HepG2 (cell line): ENCODE data around the gene PRSS36. TPM values are rescaled to one million over a fixed set of nuclear protein-coding genes. Genes with fewer than 3 reads are reported as not detected.

Source experiments
- FLYWCH1 ChIP-seq: sonication (generic); formaldehyde crosslinking; IDR thresholded peaks from 2 replicates; pipeline ENCODE4 v1.8.1; 2023; ENCODE audit warnings: mild to moderate bottlenecking, missing genetic modification reagents
- MAX ChIP-seq: IDR thresholded peaks from 2 replicates; pipeline ENCODE4 v1.6.1; 2012; ENCODE audit warnings: inconsistent platforms
- NR3C1 ChIP-seq: sonication (generic); formaldehyde crosslinking; IDR thresholded peaks from 2 replicates; pipeline ENCODE4 v1.4.0; 2020; ENCODE audit warnings: missing genetic modification reagents
- SSRP1 ChIP-seq: IDR thresholded peaks from 2 replicates; pipeline ENCODE4 v1.6.1; 2016; ENCODE audit warnings: control low read depth
- WIZ ChIP-seq: sonication (generic); formaldehyde crosslinking; IDR thresholded peaks from 2 replicates; pipeline ENCODE4 v1.5.1; 2020; ENCODE audit warnings: mild to moderate bottlenecking, missing genetic modification reagents
- YEATS4 ChIP-seq: sonication (generic); formaldehyde crosslinking; IDR thresholded peaks from 2 replicates; pipeline ENCODE4 v1.4.0; 2020; ENCODE audit warnings: missing genetic modification reagents, borderline replicate concordance
- ZFP90 ChIP-seq: sonication (generic); formaldehyde crosslinking; IDR thresholded peaks from 2 replicates; pipeline ENCODE4 v1.8.0; 2022; ENCODE audit warnings: missing genetic modification reagents, mild to moderate bottlenecking, inconsistent platforms, borderline replicate concordance
- ZNF317 ChIP-seq: sonication (generic); formaldehyde crosslinking; IDR thresholded peaks from 2 replicates; pipeline ENCODE4 v1.5.0; 2020; ENCODE audit warnings: mild to moderate bottlenecking, missing genetic modification reagents
- ZNF547 ChIP-seq: sonication (generic); formaldehyde crosslinking; IDR thresholded peaks from 2 replicates; pipeline ENCODE4 v1.5.1; 2020; ENCODE audit warnings: mild to moderate bottlenecking, missing genetic modification reagents
- ZNF552 ChIP-seq: sonication (generic); formaldehyde crosslinking; IDR thresholded peaks from 2 replicates; pipeline ENCODE4 v1.9.0; 2022; ENCODE audit warnings: missing genetic modification reagents, mild to moderate bottlenecking, borderline replicate concordance
- ZNF562 ChIP-seq: sonication (generic); formaldehyde crosslinking; IDR thresholded peaks from 2 replicates; pipeline ENCODE4 v1.8.0; 2022; ENCODE audit warnings: missing genetic modification reagents, borderline replicate concordance
- ZNF569 ChIP-seq: sonication (generic); formaldehyde crosslinking; IDR thresholded peaks from 2 replicates; pipeline ENCODE4 v1.5.0; 2020; ENCODE audit warnings: mild to moderate bottlenecking, missing genetic modification reagents, moderate library complexity, borderline replicate concordance
- ZNF788 ChIP-seq: sonication (generic); formaldehyde crosslinking; IDR thresholded peaks from 2 replicates; pipeline ENCODE4 v1.5.0; 2020; ENCODE audit warnings: mild to moderate bottlenecking, missing genetic modification reagents, borderline replicate concordance
- ZNF790 ChIP-seq: sonication (generic); formaldehyde crosslinking; IDR thresholded peaks from 2 replicates; pipeline ENCODE4 v1.8.0; 2022; ENCODE audit warnings: missing genetic modification reagents, mild to moderate bottlenecking, borderline replicate concordance
- polyA plus RNA-seq, 8 experiments: library from polyadenylated mRNA; depleted of rRNA in 3 of 8; stranded (reverse) in 7 of 8; unstranded in 1 of 8; fragments of >200 nt; fragmentation: Illumina TruSeq in 4 of 8; extraction: Trizol in 4 of 8; gene quantifications; 2 replicates each; pipeline versions ENCODE4 v1.2.1 to v1.2.3, GENCODE V29; 2011 to 2016; ENCODE audit warnings: low read depth in 4 of 8, missing spikeins in 1 of 8, mixed read lengths in 1 of 8; ENCODE audit not compliant: insufficient read depth in 1 of 8
- total RNA-seq, 5 experiments: library from RNA; depleted of rRNA; stranded (reverse); fragments of >200 nt; fragmentation: Illumina TruSeq; extraction: Trizol; gene quantifications; 2 replicates each; pipeline ENCODE4 v1.2.3, GENCODE V29; 2016; ENCODE audit warnings: low read depth in 1 of 5
- TF ChIP-seq, protein P1 (sequence below): IDR thresholded peaks from 2 replicates; pipeline ENCODE4 v1.6.1; 2012; ENCODE audit warnings: low read length, improper control_type of control experiment
- TF ChIP-seq, protein P2 (sequence below): sonication (generic); formaldehyde crosslinking; IDR thresholded peaks from 2 replicates; pipeline ENCODE4 v1.5.1; 2020; ENCODE audit warnings: mild to moderate bottlenecking, missing genetic modification reagents, borderline replicate concordance
- TF ChIP-seq, protein P3 (sequence below): sonication (generic); formaldehyde crosslinking; IDR thresholded peaks from one replicate; pipeline ENCODE4 v1.5.1; 2020; ENCODE audit warnings: mild to moderate bottlenecking, missing genetic modification reagents; ENCODE audit errors: not compliant biosample characterization

Gene PRSS36
- total and polyA plus RNA-seq, 2 of the 13 experiments (the other 11 are each of a cell fraction or from before 2014, with no cell fraction given) = 1.5 to 2.1 TPM

DNA sequence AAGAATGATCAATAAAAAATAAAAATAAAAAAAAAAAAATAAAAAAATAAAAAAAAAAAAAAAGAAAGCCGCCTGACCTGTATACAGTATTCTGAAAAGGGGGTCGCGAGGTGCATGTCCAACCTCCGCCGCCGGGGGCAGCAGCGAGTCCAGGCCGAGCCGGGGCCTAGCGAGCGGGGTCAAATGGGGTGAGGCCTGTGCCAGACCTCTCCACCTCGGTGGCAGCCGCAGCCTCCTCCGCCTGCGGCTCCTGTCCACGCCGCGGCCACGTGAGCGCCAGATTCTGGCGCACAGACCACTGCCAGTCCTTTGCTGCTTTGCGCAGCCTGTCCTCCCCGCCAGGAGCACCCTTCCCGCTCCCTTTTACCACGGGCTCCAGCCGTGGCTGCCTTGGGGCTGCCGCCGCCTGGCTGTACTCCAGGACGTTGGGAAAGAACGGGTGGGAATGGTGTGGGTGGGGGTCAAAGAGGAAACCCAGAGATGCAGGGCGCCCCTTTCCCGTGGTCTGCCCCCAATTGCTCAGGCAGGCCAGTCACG lies 44.1 kb downstream of the PRSS36 start (continued):
- TF ChIP-seq ZNF552 (CRISPR knock-in tag) (peak; percentile 95), ZNF547 (peak; percentile 95), ZNF788 (peak; percentile 98), ZNF317 (CRISPR knock-in tag) (peak; percentile 92), ZFP90 (CRISPR knock-in tag) (peak; percentile 89), MAX (peak; percentile 99), YEATS4 (CRISPR knock-in tag) (peak; percentile 96), NR3C1 (no peak), WIZ (CRISPR knock-in tag) (peak; percentile 84), FLYWCH1 (CRISPR knock-in tag) (no peak), ZNF562 (CRISPR knock-in tag) (no peak), ZNF569 (CRISPR knock-in tag) (no peak), ZNF790 (CRISPR knock-in tag) (peak; percentile 95), SSRP1 (CRISPR knock-in tag) (peak; percentile 50; the same call in 1 of the 2 replicates)
- TF ChIP-seq, protein P1, sequence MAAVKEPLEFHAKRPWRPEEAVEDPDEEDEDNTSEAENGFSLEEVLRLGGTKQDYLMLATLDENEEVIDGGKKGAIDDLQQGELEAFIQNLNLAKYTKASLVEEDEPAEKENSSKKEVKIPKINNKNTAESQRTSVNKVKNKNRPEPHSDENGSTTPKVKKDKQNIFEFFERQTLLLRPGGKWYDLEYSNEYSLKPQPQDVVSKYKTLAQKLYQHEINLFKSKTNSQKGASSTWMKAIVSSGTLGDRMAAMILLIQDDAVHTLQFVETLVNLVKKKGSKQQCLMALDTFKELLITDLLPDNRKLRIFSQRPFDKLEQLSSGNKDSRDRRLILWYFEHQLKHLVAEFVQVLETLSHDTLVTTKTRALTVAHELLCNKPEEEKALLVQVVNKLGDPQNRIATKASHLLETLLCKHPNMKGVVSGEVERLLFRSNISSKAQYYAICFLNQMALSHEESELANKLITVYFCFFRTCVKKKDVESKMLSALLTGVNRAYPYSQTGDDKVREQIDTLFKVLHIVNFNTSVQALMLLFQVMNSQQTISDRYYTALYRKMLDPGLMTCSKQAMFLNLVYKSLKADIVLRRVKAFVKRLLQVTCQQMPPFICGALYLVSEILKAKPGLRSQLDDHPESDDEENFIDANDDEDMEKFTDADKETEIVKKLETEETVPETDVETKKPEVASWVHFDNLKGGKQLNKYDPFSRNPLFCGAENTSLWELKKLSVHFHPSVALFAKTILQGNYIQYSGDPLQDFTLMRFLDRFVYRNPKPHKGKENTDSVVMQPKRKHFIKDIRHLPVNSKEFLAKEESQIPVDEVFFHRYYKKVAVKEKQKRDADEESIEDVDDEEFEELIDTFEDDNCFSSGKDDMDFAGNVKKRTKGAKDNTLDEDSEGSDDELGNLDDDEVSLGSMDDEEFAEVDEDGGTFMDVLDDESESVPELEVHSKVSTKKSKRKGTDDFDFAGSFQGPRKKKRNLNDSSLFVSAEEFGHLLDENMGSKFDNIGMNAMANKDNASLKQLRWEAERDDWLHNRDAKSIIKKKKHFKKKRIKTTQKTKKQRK = no peak
- TF ChIP-seq, protein P2, sequence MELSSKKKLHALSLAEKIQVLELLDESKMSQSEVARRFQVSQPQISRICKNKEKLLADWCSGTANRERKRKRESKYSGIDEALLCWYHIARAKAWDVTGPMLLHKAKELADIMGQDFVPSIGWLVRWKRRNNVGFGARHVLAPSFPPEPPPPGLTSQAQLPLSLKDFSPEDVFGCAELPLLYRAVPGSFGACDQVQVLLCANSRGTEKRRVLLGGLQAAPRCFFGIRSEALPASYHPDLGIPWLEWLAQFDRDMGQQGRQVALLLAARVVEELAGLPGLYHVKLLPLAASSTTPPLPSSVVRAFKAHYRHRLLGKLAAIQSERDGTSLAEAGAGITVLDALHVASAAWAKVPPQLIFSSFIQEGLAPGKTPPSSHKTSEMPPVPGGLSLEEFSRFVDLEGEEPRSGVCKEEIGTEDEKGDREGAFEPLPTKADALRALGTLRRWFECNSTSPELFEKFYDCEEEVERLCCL = peak; percentile 78; the same call in 1 of the 2 replicates
- TF ChIP-seq, protein P3, sequence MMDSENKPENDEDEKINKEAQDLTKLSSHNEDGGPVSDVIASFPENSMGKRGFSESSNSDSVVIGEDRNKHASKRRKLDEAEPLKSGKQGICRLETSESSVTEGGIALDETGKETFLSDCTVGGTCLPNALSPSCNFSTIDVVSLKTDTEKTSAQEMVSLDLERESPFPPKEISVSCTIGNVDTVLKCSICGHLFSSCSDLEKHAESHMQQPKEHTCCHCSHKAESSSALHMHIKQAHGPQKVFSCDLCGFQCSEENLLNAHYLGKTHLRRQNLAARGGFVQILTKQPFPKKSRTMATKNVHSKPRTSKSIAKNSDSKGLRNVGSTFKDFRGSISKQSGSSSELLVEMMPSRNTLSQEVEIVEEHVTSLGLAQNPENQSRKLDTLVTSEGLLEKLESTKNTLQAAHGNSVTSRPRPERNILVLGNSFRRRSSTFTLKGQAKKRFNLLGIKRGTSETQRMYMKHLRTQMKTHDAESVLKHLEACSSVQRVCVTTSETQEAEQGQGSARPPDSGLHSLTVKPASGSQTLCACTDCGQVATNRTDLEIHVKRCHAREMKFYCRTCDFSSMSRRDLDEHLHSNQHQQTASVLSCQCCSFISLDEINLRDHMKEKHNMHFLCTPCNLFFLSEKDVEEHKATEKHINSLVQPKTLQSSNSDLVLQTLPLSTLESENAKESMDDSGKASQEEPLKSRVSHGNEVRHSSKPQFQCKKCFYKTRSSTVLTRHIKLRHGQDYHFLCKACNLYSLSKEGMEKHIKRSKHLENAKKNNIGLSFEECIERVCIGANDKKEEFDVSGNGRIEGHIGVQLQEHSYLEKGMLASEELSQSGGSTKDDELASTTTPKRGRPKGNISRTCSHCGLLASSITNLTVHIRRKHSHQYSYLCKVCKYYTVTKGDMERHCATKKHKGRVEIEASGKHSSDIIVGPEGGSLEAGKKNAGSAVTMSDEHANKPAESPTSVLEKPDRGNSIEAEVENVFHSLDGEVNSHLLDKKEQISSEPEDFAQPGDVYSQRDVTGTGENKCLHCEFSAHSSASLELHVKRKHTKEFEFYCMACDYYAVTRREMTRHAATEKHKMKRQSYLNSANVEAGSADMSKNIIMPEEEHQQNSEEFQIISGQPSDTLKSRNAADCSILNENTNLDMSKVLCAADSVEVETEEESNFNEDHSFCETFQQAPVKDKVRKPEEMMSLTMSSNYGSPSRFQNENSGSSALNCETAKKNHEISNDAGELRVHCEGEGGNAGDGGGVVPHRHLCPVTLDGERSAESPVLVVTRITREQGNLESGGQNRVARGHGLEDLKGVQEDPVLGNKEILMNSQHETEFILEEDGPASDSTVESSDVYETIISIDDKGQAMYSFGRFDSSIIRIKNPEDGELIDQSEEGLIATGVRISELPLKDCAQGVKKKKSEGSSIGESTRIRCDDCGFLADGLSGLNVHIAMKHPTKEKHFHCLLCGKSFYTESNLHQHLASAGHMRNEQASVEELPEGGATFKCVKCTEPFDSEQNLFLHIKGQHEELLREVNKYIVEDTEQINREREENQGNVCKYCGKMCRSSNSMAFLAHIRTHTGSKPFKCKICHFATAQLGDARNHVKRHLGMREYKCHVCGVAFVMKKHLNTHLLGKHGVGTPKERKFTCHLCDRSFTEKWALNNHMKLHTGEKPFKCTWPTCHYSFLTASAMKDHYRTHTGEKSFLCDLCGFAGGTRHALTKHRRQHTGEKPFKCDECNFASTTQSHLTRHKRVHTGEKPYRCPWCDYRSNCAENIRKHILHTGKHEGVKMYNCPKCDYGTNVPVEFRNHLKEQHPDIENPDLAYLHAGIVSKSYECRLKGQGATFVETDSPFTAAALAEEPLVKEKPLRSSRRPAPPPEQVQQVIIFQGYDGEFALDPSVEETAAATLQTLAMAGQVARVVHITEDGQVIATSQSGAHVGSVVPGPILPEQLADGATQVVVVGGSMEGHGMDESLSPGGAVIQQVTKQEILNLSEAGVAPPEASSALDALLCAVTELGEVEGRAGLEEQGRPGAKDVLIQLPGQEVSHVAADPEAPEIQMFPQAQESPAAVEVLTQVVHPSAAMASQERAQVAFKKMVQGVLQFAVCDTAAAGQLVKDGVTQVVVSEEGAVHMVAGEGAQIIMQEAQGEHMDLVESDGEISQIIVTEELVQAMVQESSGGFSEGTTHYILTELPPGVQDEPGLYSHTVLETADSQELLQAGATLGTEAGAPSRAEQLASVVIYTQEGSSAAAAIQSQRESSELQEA = peak; percentile 59
